Suprapubic skin (tissue), 4 donors: Measurements from ENCODE around the gene EIF2S2. TPM values are rescaled to one million over a fixed set of nuclear protein-coding genes. Genes with fewer than 3 reads are reported as not detected.

Source experiments
- DNase-seq, 2 donors: peaks; one replicate each; pipeline ENCODE4 v3.0.0-alpha.2; 2019; ENCODE audit warnings: low spot score in 2 of 2
- H3K27ac ChIP-seq: fragments of 200-600 bp; sonication (generic); one replicate; pipeline ENCODE4 v1.5.1; 2019
- H3K27me3 ChIP-seq: fragments of 200-600 bp; sonication (generic); one replicate; pipeline ENCODE4 v1.5.1; 2019
- H3K36me3 ChIP-seq: fragments of 200-600 bp; sonication (generic); one replicate; pipeline ENCODE4 v1.5.1; 2019
- H3K4me1 ChIP-seq: fragments of 200-600 bp; sonication (generic); one replicate; pipeline ENCODE4 v1.5.1; 2019
- H3K4me3 ChIP-seq: fragments of 200-600 bp; sonication (generic); one replicate; pipeline ENCODE4 v1.5.1; 2019; ENCODE audit warnings: mild to moderate bottlenecking
- H3K9me3 ChIP-seq: fragments of 200-600 bp; sonication (generic); one replicate; pipeline ENCODE4 v1.5.1; 2019
- EP300 ChIP-seq: sonication (generic); formaldehyde crosslinking; IDR thresholded peaks from one replicate; pipeline ENCODE4 v1.6.1; 2017; ENCODE audit warnings: antibody characterized with exemption
- POLR2A ChIP-seq, 2 donors: fragments of 450-650 bp; IDR thresholded peaks; one replicate each; pipeline ENCODE4 v1.6.1; 2017; ENCODE audit warnings: antibody characterized with exemption in 2 of 2, mild to moderate bottlenecking in 2 of 2, moderate library complexity in 2 of 2
- POLR2AphosphoS5 ChIP-seq, 3 donors: sonication (generic); formaldehyde crosslinking; IDR thresholded peaks; one replicate each; pipeline ENCODE4 v1.6.1; 2017; ENCODE audit warnings: antibody characterized with exemption in 3 of 3
- WGBS: methylation state at CpG from one replicate; pipeline ENCODE4 v1.1.5; 2018; 5-methylcytosine and 5-hydroxymethylcytosine counted together
- total RNA-seq, 4 donors: library from RNA; depleted of rRNA; stranded (reverse); fragments of >200 nt; gene quantifications; one replicate each; pipeline ENCODE4 v1.1.0, GENCODE V29; 2016
- TF ChIP-seq, protein P1 (sequence below), 2 donors: fragments of 200-600 bp in 1 of 2; fragments of 450-650 bp in 1 of 2; sonication (generic) in 1 of 2; IDR thresholded peaks; one replicate each; pipeline ENCODE4 v1.5.1; 2016 to 2019; ENCODE audit warnings: antibody characterized with exemption in 2 of 2, mild to moderate bottlenecking in 1 of 2, moderate library complexity in 1 of 2

Gene EIF2S2
- total RNA-seq, 4 donors from 2014 or later: 23.7 to 38.8 (median 38.4) TPM

- 100% methylated on average over 2 of the region's 2 CpGs for WGBS
- no peak for TF ChIP-seq POLR2AphosphoS5 (IDR thresholded peaks at IDR 0.05)
- TF ChIP-seq, protein P1, sequence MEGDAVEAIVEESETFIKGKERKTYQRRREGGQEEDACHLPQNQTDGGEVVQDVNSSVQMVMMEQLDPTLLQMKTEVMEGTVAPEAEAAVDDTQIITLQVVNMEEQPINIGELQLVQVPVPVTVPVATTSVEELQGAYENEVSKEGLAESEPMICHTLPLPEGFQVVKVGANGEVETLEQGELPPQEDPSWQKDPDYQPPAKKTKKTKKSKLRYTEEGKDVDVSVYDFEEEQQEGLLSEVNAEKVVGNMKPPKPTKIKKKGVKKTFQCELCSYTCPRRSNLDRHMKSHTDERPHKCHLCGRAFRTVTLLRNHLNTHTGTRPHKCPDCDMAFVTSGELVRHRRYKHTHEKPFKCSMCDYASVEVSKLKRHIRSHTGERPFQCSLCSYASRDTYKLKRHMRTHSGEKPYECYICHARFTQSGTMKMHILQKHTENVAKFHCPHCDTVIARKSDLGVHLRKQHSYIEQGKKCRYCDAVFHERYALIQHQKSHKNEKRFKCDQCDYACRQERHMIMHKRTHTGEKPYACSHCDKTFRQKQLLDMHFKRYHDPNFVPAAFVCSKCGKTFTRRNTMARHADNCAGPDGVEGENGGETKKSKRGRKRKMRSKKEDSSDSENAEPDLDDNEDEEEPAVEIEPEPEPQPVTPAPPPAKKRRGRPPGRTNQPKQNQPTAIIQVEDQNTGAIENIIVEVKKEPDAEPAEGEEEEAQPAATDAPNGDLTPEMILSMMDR (IDR thresholded peaks at IDR 0.05): no peak
- no peak for TF ChIP-seq EP300
- TF ChIP-seq POLR2A (IDR thresholded peaks at IDR 0.05): no peak
- Histone ChIP-seq H3K36me3 (peaks cover 89% of the 10 kb centered on the region), H3K4me1 (peaks cover 18% of the 10 kb centered on the region), H3K27me3 (no peaks in the 10 kb centered on the region), H3K27ac (no peak overlapping the region), H3K9me3 (no peaks in the 10 kb centered on the region), H3K4me3 (no peak overlapping the region)
- no peak for DNase-seq
Observed at GRCh38 chr20:34090645-34091044, 21.4 kb downstream of the EIF2S2 start.

DNA sequence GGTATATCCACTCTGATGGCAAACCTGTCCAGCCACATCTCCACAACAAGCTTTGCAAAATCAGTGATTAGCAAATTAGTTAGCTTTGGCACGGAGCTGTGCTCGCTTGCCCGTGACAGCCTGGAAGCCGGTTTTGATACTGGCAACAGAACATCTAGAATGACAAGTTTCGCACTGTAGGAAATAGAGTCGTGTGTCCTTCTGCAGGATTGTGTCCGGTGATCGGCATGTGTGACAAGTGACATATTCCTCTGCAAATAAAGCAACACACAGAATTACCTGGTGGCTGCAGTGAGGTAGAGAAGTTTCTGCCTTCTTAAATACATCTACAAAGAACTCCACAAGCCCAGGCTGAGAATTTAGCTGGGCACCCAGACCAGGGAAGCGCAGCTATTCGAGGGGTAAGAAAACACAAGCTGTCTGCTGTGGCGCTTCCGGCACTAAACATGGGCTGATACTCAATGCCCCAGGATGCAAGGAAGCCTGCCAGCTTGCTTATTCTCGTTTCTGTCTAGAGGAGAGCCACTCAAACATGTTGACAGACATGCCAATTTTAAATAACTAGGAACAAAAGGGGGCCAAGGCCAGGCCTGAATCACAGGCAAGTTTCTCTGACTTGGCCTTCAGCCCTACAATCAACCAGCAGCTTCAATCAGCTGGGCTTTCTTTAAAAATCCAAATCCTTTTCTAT lies 22.2 kb downstream of the EIF2S2 start:
- WGBS: 43% methylated on average over 13 of the region's 13 CpGs
- no peak for TF ChIP-seq EP300
- TF ChIP-seq, protein P1 (IDR thresholded peaks at IDR 0.05): no peak
- TF ChIP-seq POLR2A (IDR thresholded peaks at IDR 0.05): no peak
- no peak for TF ChIP-seq POLR2AphosphoS5 (IDR thresholded peaks at IDR 0.05)
- H3K4me3 ChIP-seq: no peak overlapping the region
- no peaks in the 10 kb centered on the region for H3K27me3 ChIP-seq
- no peak for DNase-seq
- peak overlapping the region; percentile 36 for H3K27ac ChIP-seq
- H3K9me3 ChIP-seq: no peaks in the 10 kb centered on the region
- H3K36me3 ChIP-seq: peaks cover 89% of the 10 kb centered on the region
- peaks cover 18% of the 10 kb centered on the region for H3K4me1 ChIP-seq

- H3K4me1 ChIP-seq: peaks cover 18% of the 10 kb centered on the region
- TF ChIP-seq POLR2AphosphoS5 (IDR thresholded peaks at IDR 0.05): no peak
- TF ChIP-seq EP300: no peak
- no peak for TF ChIP-seq POLR2A (IDR thresholded peaks at IDR 0.05)
- TF ChIP-seq, protein P1 (IDR thresholded peaks at IDR 0.05): no peak
- no peak overlapping the region for H3K27ac ChIP-seq
- H3K9me3 ChIP-seq: no peaks in the 10 kb centered on the region
- no peaks in the 10 kb centered on the region for H3K27me3 ChIP-seq
- WGBS: 92% methylated on average over 5 of the region's 5 CpGs
- no peak overlapping the region for H3K4me3 ChIP-seq
- no peak for DNase-seq
- H3K36me3 ChIP-seq: peaks cover 84% of the 10 kb centered on the region
Observed at GRCh38 chr20:34089175-34089479, 22.9 kb downstream of the EIF2S2 start.

- H3K4me3 ChIP-seq: no peak overlapping the region
- H3K9me3 ChIP-seq: no peaks in the 10 kb centered on the region
- WGBS: 83% methylated on average over 15 of the region's 15 CpGs
- H3K36me3 ChIP-seq: peaks cover 78% of the 10 kb centered on the region
- no peak overlapping the region for H3K27ac ChIP-seq
- H3K27me3 ChIP-seq: no peaks in the 10 kb centered on the region
- peaks cover 19% of the 10 kb centered on the region for H3K4me1 ChIP-seq
- DNase-seq: no peak
- TF ChIP-seq POLR2A (IDR thresholded peaks at IDR 0.05): no peak
- TF ChIP-seq, protein P1 (IDR thresholded peaks at IDR 0.05): no peak
- no peak for TF ChIP-seq POLR2AphosphoS5 (IDR thresholded peaks at IDR 0.05)
Observed at GRCh38 chr20:34088305-34089174, 23.5 kb downstream of the EIF2S2 start.

DNA sequence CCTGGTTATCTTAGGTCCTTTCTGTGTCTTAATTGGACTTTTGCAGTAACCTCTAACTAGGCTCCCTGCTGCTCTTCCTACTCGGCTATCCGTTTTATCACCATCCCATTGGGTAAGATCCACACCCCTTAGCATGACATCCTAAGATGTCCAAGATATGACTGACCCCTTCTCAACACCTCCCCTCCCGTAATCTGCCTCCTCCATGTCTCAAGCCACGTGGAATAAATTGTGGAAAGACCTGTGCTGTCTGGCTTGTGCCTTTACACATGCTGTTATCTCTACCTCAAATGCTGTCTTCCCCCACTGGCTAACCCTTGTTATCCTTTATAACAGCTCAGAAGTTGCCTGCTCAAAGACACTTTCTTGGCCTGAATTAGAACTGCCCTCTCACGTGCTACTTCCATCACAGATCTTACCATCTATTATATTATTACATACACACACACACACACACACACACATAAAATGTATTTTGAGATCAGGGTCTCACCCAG lies 26.5 kb downstream of the EIF2S2 start:
- no peak for DNase-seq
- no peak overlapping the region for H3K27ac ChIP-seq
- no peak overlapping the region for H3K4me3 ChIP-seq
- H3K4me1 ChIP-seq: peaks cover 26% of the 10 kb centered on the region
- peaks cover 64% of the 10 kb centered on the region for H3K36me3 ChIP-seq
- 89% methylated on average over 5 of the region's 5 CpGs for WGBS
- no peak for TF ChIP-seq POLR2A (IDR thresholded peaks at IDR 0.05)
- TF ChIP-seq, protein P1 (IDR thresholded peaks at IDR 0.05): no peak
- TF ChIP-seq POLR2AphosphoS5 (IDR thresholded peaks at IDR 0.05): no peak
- no peak for TF ChIP-seq EP300
- H3K9me3 ChIP-seq: no peaks in the 10 kb centered on the region
- H3K27me3 ChIP-seq: no peaks in the 10 kb centered on the region
